ENCODE results near the gene ERCC6L. TPM values are rescaled to one million over a fixed set of nuclear protein-coding genes. Genes with fewer than 3 reads are reported as not detected.

Gene ERCC6L
- total and polyA plus RNA-seq, 2 of the 4 experiments (the other 2 are of a cell fraction): 2.3 to 5.4 TPM

- peak; percentile 92 for DNase-seq
- H3K27me3 ChIP-seq (ENCODE audit: control insufficient read depth, insufficient read depth, low read length): no peaks in the 10 kb centered on the region
- dilution Hi-C loops (cut with HindIII; ENCODE audit: low sequenced_read_pairs, unreplicated experiment): no loop called here
- no peak overlapping the region; the same call in 1 of the 2 replicates for H2AK5ac ChIP-seq (ENCODE audit: low read depth, low read length)
- H2BK15ac ChIP-seq (ENCODE audit: low read depth, low read length): no peak overlapping the region
- H3K27ac ChIP-seq (ENCODE audit: insufficient read depth, low read length): peak overlapping the region; percentile 51
- no peak overlapping the region for H2AFZ ChIP-seq (replicated peaks; ENCODE audit: low read length, poor library complexity)
- no peak overlapping the region for H3K56ac ChIP-seq (ENCODE audit: extremely low read depth, insufficient read depth, low read length)
- H4K8ac ChIP-seq (ENCODE audit: low read depth in 2 of 2, low read length in 2 of 2): peak overlapping the region in 1 of 2 experiments; percentile 13; a peak in 1 of 4 replicates
- H3K9me3 ChIP-seq (ENCODE audit: control insufficient read depth, insufficient read depth, low read length): no peaks in the 10 kb centered on the region
- no peak overlapping the region for H3K4me3 ChIP-seq (ENCODE audit: insufficient read depth, low read depth, low read length)
- peaks cover 28% of the 10 kb centered on the region for H3K9me1 ChIP-seq (ENCODE audit: insufficient read depth, low read length)
- H2AK9ac ChIP-seq (replicated peaks; ENCODE audit: low read depth, low read length, poor library complexity): no peak overlapping the region
- peaks cover 43% of the 10 kb centered on the region for H3K36me3 ChIP-seq (ENCODE audit: control insufficient read depth, insufficient read depth, low read length)
- H3K4ac ChIP-seq (ENCODE audit: low read depth, low read length): peak overlapping the region; percentile 55; the same call in 1 of the 2 replicates
- H4K5ac ChIP-seq (ENCODE audit: low read depth, low read length): no peak overlapping the region
- H3K4me2 ChIP-seq (ENCODE audit: low read depth, low read length): no peak overlapping the region; the same call in 1 of the 2 replicates
- H3K9ac ChIP-seq (ENCODE audit: low read depth, low read length): no peak overlapping the region
- WGBS, 2 experiments (ENCODE audit: extremely low coverage in 2 of 2, insufficient read length in 1 of 2): 0% methylated on average over 1 of the region's 2 CpGs; no CpG with 5 or more reads in 1 of the 2 experiments
- no peak overlapping the region; the same call in 1 of the 2 replicates for H3K23ac ChIP-seq (ENCODE audit: low read depth, low read length)
- intact Hi-C loops (cut with micrococcal nuclease): loop anchor here (1.0 kb wide), 1 partner anchor 23 kb away; no protein-coding TSS in a partner anchor
- no peak overlapping the region for H4K91ac ChIP-seq (ENCODE audit: insufficient read depth, low read depth, low read length)
- in situ Hi-C loops (cut with MboI; ENCODE audit: low sequenced_read_pairs): no loop called here
- TF ChIP-seq FOS (IDR thresholded peaks at IDR 0.05; ENCODE audit: low read depth, low read length): no peak; the same call in 1 of the 2 replicates
- TF ChIP-seq CEBPB (IDR thresholded peaks at IDR 0.05; ENCODE audit: low read depth, low read length): peak; percentile 82
- no peak; the same call in 1 of the 2 replicates for TF ChIP-seq POLR2A (IDR thresholded peaks at IDR 0.05; ENCODE audit: low read depth, low read length)
- peak; percentile 81 for ATAC-seq (ENCODE audit: low read depth)
- ChIA-PET CTCF (interaction anchor here (0.7 to 1.0 kb wide), 3 partner anchors 9 to 23 kb away, joined by 3 to 7 read pairs (median 6); partner anchors contain the start of gene RPS4X), POLR2A (ENCODE audit: unreplicated experiment) (interaction anchor here (0.8 to 1.0 kb wide), 2 partner anchors 8 to 11 kb away, joined by 3 read pairs; partner anchors contain the start of gene RPS4X)
- H3K18ac ChIP-seq (ENCODE audit: low read depth, low read length): peak overlapping the region; percentile 5; the same call in 1 of the 2 replicates
- no TSS peak for BruUV-seq (replicated peaks)
- H2BK120ac ChIP-seq (ENCODE audit: low read depth, low read length): peak overlapping the region; percentile 16
- peak overlapping the region; percentile 58 for H3K14ac ChIP-seq (replicated peaks; ENCODE audit: low read depth, low read length)
- peaks cover 31% of the 10 kb centered on the region for H3K4me1 ChIP-seq (ENCODE audit: control insufficient read depth, insufficient read depth, low read length)
- H4K20me1 ChIP-seq (ENCODE audit: insufficient read depth, low read length): peaks cover 60% of the 10 kb centered on the region
- peak overlapping the region; percentile 91 for H2BK5ac ChIP-seq (ENCODE audit: low read depth, low read length, poor library complexity, severe bottlenecking)
- no peak overlapping the region for H2BK20ac ChIP-seq (ENCODE audit: low read depth, low read length)
- H3K79me1 ChIP-seq (ENCODE audit: low read depth in 1 of 2, low read length in 2 of 2): peaks cover 7 to 46% of the 10 kb centered on the region in 2 experiments
These were observed 30.0 kb upstream of the ERCC6L start for GRCh38 chrX:72268597-72269365.

Data from IMR-90 (cell line).